OCI-M2 (cell line): ENCODE measurements around the gene EML3.
"Not testable (repeated sequence)": the region's sequence is repeated elsewhere in the genome, so short reads cannot be mapped to it uniquely, and the experiment has no call there.

Source experiments
- DNase-seq: peaks from one replicate; lab custom pipeline; 2025; ENCODE audit not compliant: unreplicated experiment; lab: John Stamatoyannopoulos, UW

EML3 gene

GRCh38 chr11:62573006-62573591, 39.5 kb downstream of the EML3 start:
- no peak for DNase-seq

GRCh38 chr11:62572431-62572830, 40.1 kb downstream of the EML3 start:
- no peak for DNase-seq

- not testable (repeated sequence) for DNase-seq
These were observed 41.1 kb downstream of the EML3 start for GRCh38 chr11:62571493-62571892.

- not testable (repeated sequence) for DNase-seq
These were observed 41.7 kb downstream of the EML3 start for GRCh38 chr11:62570903-62571302.

GRCh38 chr11:62569611-62570010, 43.0 kb downstream of the EML3 start:
- no peak for DNase-seq

- no peak for DNase-seq
These were observed 45.4 kb downstream of the EML3 start for GRCh38 chr11:62567018-62567633.

- no peak for DNase-seq
These were observed 46.3 kb downstream of the EML3 start for GRCh38 chr11:62566247-62566646.

GRCh38 chr11:62565100-62565802, 47.3 kb downstream of the EML3 start:
- no peak for DNase-seq

- DNase-seq = not testable (repeated sequence)
These were observed 50.8 kb downstream of the EML3 start for GRCh38 chr11:62561677-62562230.

GRCh38 chr11:62560566-62561103, 51.9 kb downstream of the EML3 start:
- DNase-seq = no peak

- DNase-seq = not testable (repeated sequence)
These were observed 52.9 kb downstream of the EML3 start for GRCh38 chr11:62559626-62560025.

GRCh38 chr11:62559204-62559603, 53.4 kb downstream of the EML3 start:
- no peak for DNase-seq

GRCh38 chr11:62558669-62559068, 53.9 kb downstream of the EML3 start:
- DNase-seq = no peak

- DNase-seq = no peak
These were observed 55.5 kb downstream of the EML3 start for GRCh38 chr11:62556875-62557631.

GRCh38 chr11:62556108-62556874, 56.3 kb downstream of the EML3 start:
- DNase-seq = no peak

- DNase-seq = no peak
These were observed 57.0 kb downstream of the EML3 start for GRCh38 chr11:62555464-62556107.

GRCh38 chr11:62554387-62555167, 58.0 kb downstream of the EML3 start:
- DNase-seq = no peak

GRCh38 chr11:62553839-62554361, 58.7 kb downstream of the EML3 start:
- DNase-seq = no peak
